H1 (cell line): ENCODE measurements around the gene GPR157.

Experiments used
- CTCF ChIP-seq, 3 experiments: IDR thresholded peaks; 1 replicate in 2 of 3; 2 replicates in 1 of 3; pipeline versions ENCODE4 v1.5.1 to v1.6.1; 2011; ENCODE audit warnings: low read length in 3 of 3, mild to moderate bottlenecking in 3 of 3, inconsistent platforms in 2 of 3, low read depth in 1 of 3, moderate library complexity in 1 of 3; ENCODE audit not compliant: insufficient read depth in 1 of 3; ENCODE audit errors: control extremely low read depth in 1 of 3
- EZH2 ChIP-seq: fragments of 200-600 bp; sonication (generic); IDR thresholded peaks from 2 replicates; pipeline ENCODE4 v1.7.1; 2012; ENCODE audit warnings: low read depth, mild to moderate bottlenecking, moderate library complexity, low read length, inconsistent platforms; ENCODE audit not compliant: severe bottlenecking
- JUN ChIP-seq: IDR thresholded peaks from 2 replicates; pipeline ENCODE4 v1.6.1; 2011; ENCODE audit warnings: low read depth, mild to moderate bottlenecking, improper control_type of control experiment, low read length
- RNF2 ChIP-seq: fragments of 200-900, 300-1000 bp; sonication (generic); IDR thresholded peaks from 2 replicates; pipeline ENCODE4 v1.7.1; 2016; ENCODE audit warnings: borderline replicate concordance, low read depth, mild to moderate bottlenecking, antibody characterized with exemption, low read length; ENCODE audit not compliant: poor library complexity, severe bottlenecking; ENCODE audit errors: missing control alignments

- TF ChIP-seq CTCF (IDR thresholded peaks at IDR 0.05; ENCODE audit: control extremely low read depth in 1 of 3, insufficient read depth in 1 of 3, low read depth in 1 of 3, low read length in 3 of 3), result no peak
- TF ChIP-seq JUN, result no peak
- TF ChIP-seq EZH2, result no peak
- no peak for TF ChIP-seq RNF2
These were observed 23.5 kb downstream of the GPR157 start for GRCh38 chr1:9105336-9105867.
